Kidney (tissue), 14 donors: ENCODE results near the gene APRT. TPM values are rescaled to one million over a fixed set of nuclear protein-coding genes. Genes with fewer than 3 reads are reported as not detected.
A peak's percentile ranks its signal among the peaks of the same experiment; 100 is the strongest.

Experiments used
- DNase-seq, 5 donors: peaks; one replicate each; pipeline ENCODE4 v3.0.0-alpha.2; 2013 to 2020
- FAIRE-seq: peaks from 2 replicates; lab custom pipeline; 2012; peaks lifted over from hg19 to GRCh38; lab: Jason Lieb, UNC
- H3K27ac ChIP-seq, 2 donors: one replicate each; pipeline ENCODE4 v1.7.0; 2013; ENCODE audit warnings: low read depth in 2 of 2, low read length in 2 of 2, inconsistent platforms in 1 of 2
- H3K27me3 ChIP-seq: one replicate; pipeline ENCODE4 v1.7.1; 2013; ENCODE audit warnings: low read length, inconsistent platforms; ENCODE audit not compliant: control insufficient read depth, insufficient read depth
- H3K36me3 ChIP-seq, 3 donors: one replicate each; pipeline versions ENCODE4 v1.7.0 to v1.7.1; 2013; ENCODE audit warnings: low read length in 3 of 3, control low read depth in 1 of 3, inconsistent platforms in 1 of 3; ENCODE audit not compliant: insufficient read depth in 3 of 3, control insufficient read depth in 2 of 3
- H3K4me1 ChIP-seq, 3 donors: one replicate each; pipeline versions ENCODE4 v1.7.0 to v1.7.1; 2013; ENCODE audit warnings: low read length in 3 of 3, inconsistent platforms in 1 of 3, low read depth in 1 of 3; ENCODE audit not compliant: control insufficient read depth in 2 of 3, insufficient read depth in 2 of 3
- H3K4me3 ChIP-seq, 3 donors: one replicate each; pipeline versions ENCODE4 v1.7.0 to v1.8.1; 2013; ENCODE audit warnings: low read length in 3 of 3, control low read depth in 1 of 3, inconsistent platforms in 1 of 3
- H3K9ac ChIP-seq, 3 donors: one replicate each; pipeline versions ENCODE4 v1.7.0 to v1.7.1; 2013; ENCODE audit warnings: low read length in 3 of 3, control low read depth in 1 of 3, inconsistent platforms in 1 of 3
- H3K9me3 ChIP-seq, 3 donors: one replicate each; pipeline versions ENCODE4 v1.7.0 to v1.7.1; 2013; ENCODE audit warnings: low read length in 3 of 3, control low read depth in 1 of 3, inconsistent platforms in 1 of 3; ENCODE audit not compliant: control insufficient read depth in 2 of 3, insufficient read depth in 1 of 3
- intact Hi-C: fragments of 100-400 bp; cut with DNase I; formaldehyde crosslinking; loops from one replicate; pipeline ENCODE4 v1.11.1; 2022
- polyA plus RNA-seq: library from polyadenylated mRNA; stranded (reverse); fragments of 350-450 nt; fragmentation: Illumina TruSeq; extraction: RNeasy Lipid Tissue Mini Kit (QIAGEN cat#74804); gene quantifications from one replicate; pipeline ENCODE4 v1.2.3, GENCODE V29; 2014; ENCODE audit warnings: low read depth, low replicate concordance; ENCODE audit not compliant: insufficient read depth
- total RNA-seq: library from RNA; stranded (reverse); fragmentation: NEBNext Ultra II Directional; extraction: Animal tissue kit (Norgen Biotek cat#: 25700); gene quantifications from one replicate; pipeline ENCODE4 v1.2.1, GENCODE V29; 2021
- TF ChIP-seq, protein P1 (sequence below): IDR thresholded peaks from 3 replicates; pipeline ENCODE4 v1.5.1; 2012; ENCODE audit warnings: mild to moderate bottlenecking, moderate library complexity, borderline replicate concordance; ENCODE audit not compliant: insufficient read depth; ENCODE audit errors: extremely low read depth
- donor health status: control.
- donor health status: control.
- donor health status: control.
- donor health status: control.
- donor health status: control.
- donor health status: DM: yes; HTN: yes; CAD: no.
- donor health status: Normal renal cell carcinoma (clear cell type).

APRT gene
- total and polyA plus RNA-seq, 2 donors from 2014 or later = 105 to 204 TPM

DNA sequence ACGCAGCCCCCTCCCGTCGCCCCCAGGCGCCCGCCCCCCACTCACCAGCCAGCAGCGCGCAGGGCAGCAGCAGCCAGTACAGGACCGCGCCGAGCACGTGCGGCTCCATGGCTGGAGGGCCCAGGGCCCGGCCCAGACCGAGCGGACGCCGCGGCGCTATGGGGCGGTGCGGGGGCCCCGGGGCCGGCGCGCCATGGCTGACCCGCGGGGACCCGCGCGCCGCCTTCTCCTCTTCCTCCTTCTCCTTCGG lies 26.9 kb downstream of the APRT start:
- no peaks in the 10 kb centered on the region for H3K9me3 ChIP-seq
- H3K36me3 ChIP-seq = no peaks in the 10 kb centered on the region
- H3K27me3 ChIP-seq = no peaks in the 10 kb centered on the region
- no peak for DNase-seq
- intact Hi-C loops = loop anchor here (5.0 kb wide), 1 partner anchor 47 kb away; no protein-coding TSS in a partner anchor
- H3K4me1 ChIP-seq = peaks cover 0 to 26% (median 14%) of the 10 kb centered on the region in 3 donors
- no peak overlapping the region for H3K9ac ChIP-seq
- TF ChIP-seq, protein P1, sequence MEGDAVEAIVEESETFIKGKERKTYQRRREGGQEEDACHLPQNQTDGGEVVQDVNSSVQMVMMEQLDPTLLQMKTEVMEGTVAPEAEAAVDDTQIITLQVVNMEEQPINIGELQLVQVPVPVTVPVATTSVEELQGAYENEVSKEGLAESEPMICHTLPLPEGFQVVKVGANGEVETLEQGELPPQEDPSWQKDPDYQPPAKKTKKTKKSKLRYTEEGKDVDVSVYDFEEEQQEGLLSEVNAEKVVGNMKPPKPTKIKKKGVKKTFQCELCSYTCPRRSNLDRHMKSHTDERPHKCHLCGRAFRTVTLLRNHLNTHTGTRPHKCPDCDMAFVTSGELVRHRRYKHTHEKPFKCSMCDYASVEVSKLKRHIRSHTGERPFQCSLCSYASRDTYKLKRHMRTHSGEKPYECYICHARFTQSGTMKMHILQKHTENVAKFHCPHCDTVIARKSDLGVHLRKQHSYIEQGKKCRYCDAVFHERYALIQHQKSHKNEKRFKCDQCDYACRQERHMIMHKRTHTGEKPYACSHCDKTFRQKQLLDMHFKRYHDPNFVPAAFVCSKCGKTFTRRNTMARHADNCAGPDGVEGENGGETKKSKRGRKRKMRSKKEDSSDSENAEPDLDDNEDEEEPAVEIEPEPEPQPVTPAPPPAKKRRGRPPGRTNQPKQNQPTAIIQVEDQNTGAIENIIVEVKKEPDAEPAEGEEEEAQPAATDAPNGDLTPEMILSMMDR = no peak
- H3K27ac ChIP-seq = peak overlapping the region; percentile 88 to 89
- no peak for FAIRE-seq
- peak overlapping the region in 1 of 3 donors; percentile 61 for H3K4me3 ChIP-seq

DNA sequence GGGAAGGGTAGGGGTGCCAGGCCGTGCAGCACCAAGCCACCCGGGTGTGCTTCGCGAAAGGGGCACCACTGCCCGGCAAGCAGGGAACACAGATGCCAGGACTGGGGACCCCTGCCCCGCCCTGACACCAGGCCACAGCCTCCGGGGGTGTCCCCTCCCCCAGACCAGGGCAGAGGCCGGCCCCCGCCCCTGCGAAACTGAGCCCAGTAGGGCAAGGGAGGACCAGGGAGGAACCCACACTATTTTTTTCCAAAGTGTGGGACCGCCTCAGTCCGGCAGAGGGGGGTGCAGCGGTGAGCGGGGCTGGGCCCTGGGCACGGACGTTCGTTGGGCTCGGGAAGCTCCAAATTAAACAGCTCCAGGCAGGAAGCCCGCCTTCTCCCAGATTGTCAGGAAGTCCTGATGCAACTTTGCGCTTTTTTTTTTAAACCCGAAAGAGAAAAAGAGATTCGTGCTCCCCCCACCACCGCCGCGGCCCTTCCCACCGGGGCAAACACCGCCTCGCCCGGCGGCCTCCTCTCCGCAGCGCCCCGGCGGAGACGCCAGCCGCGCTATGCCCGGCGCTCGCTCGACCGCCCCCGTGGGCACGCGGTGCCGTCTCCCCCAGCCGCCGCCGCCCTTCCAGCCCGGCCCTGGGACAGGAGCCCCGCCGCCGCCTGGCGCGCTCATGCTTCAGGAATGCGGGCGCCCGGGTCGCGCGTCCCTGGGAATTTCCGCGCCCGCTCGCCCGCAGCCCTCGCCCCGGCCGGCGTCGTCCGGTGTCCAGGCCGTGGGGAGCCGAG lies 27.5 kb downstream of the APRT start:
- FAIRE-seq (no peak), DNase-seq (peak in 4 of 5 donors; percentile 69 to 93 (median 80))
- TF ChIP-seq, protein P1 = peak; percentile 26
- Histone ChIP-seq H3K36me3 (no peaks in the 10 kb centered on the region), H3K4me1 (peaks cover 0 to 32% (median 15%) of the 10 kb centered on the region in 3 donors), H3K9ac (peak overlapping the region in 2 of 3 donors; percentile 10 to 71), H3K4me3 (peak overlapping the region; percentile 20 to 61 (median 34)), H3K9me3 (no peaks in the 10 kb centered on the region), H3K27ac (peak overlapping the region; percentile 88 to 89), H3K27me3 (no peaks in the 10 kb centered on the region)
- intact Hi-C loops = loop anchor here (5.0 kb wide), 1 partner anchor 47 kb away; no protein-coding TSS in a partner anchor

DNA sequence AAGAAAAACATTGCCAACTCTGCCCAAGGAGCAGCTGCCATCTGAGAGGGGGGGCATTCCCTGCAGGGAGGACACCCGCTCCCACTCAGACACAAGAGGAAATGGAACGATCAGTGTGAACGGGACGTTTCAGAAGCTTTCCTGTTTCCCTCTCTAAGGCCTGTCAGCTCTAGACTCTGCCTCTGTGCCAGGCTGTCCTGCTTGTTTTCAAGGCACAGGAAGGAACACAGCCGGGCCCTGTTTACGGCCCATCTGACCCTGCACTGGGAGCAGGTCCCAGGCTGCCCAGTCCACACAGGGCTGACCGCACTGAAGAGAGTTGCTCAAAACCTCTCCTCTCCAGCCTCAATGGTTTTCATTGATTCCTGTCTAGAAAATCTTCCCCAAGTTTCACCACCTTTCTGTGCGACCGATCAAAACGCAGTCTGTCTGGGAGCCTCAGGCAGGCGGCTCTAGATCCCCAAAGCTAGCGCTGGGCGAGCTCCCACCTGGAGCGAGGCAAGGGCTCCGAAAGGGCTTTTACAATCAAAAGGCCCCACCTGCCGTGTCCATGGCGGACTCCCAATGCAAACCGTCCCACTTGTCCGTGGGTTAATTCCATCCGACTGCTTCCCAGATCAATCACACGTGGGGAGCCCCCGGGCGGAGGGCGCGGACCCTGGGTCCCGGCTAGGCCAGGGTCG lies 28.2 kb downstream of the APRT start:
- DNase-seq = peak in 1 of 5 donors; percentile 42
- H3K4me3 ChIP-seq = peak overlapping the region in 2 of 3 donors; percentile 34 to 61
- H3K27ac ChIP-seq = peak overlapping the region; percentile 88 to 89
- peak overlapping the region in 2 of 3 donors; percentile 8 to 71 for H3K9ac ChIP-seq
- no peaks in the 10 kb centered on the region for H3K36me3 ChIP-seq
- H3K27me3 ChIP-seq = no peaks in the 10 kb centered on the region
- no peaks in the 10 kb centered on the region for H3K9me3 ChIP-seq
- TF ChIP-seq, protein P1 = no peak
- intact Hi-C loops = loop anchor here (5.0 kb wide), 1 partner anchor 46 kb away; no protein-coding TSS in a partner anchor
- FAIRE-seq = no peak
- peaks cover 0 to 33% (median 15%) of the 10 kb centered on the region in 3 donors for H3K4me1 ChIP-seq
